Glutamatergic neuron (in vitro differentiated cells): ENCODE data around the gene MPG. TPM values are rescaled to one million over a fixed set of nuclear protein-coding genes. Genes with fewer than 3 reads are reported as not detected.

Source experiments
- DNase-seq: peaks from one replicate; pipeline ENCODE4 v3.0.0; 2022
- H3K27ac Mint-ChIP-seq: one replicate; pipeline ENCODE4 v1.8.0; 2020; ENCODE audit warnings: mild to moderate bottlenecking, mixed read lengths, inconsistent platforms; ENCODE audit not compliant: unreplicated experiment
- H3K27me3 Mint-ChIP-seq: one replicate; pipeline ENCODE4 v1.8.0; 2020; ENCODE audit warnings: mild to moderate bottlenecking, moderate library complexity, mixed read lengths, inconsistent platforms; ENCODE audit not compliant: unreplicated experiment
- H3K36me3 Mint-ChIP-seq: one replicate; pipeline ENCODE4 v1.8.0; 2020; ENCODE audit warnings: mild to moderate bottlenecking, mixed read lengths, inconsistent platforms; ENCODE audit not compliant: unreplicated experiment
- H3K4me1 Mint-ChIP-seq: one replicate; pipeline ENCODE4 v1.8.0; 2020; ENCODE audit warnings: mild to moderate bottlenecking, low read depth, mixed read lengths, inconsistent platforms; ENCODE audit not compliant: unreplicated experiment
- H3K4me3 Mint-ChIP-seq: one replicate; pipeline ENCODE4 v1.8.0; 2020; ENCODE audit warnings: mild to moderate bottlenecking, mixed read lengths, inconsistent platforms; ENCODE audit not compliant: unreplicated experiment
- H3K9me3 Mint-ChIP-seq: one replicate; pipeline ENCODE4 v1.8.0; 2020; ENCODE audit warnings: mild to moderate bottlenecking, moderate library complexity, mixed read lengths, inconsistent platforms; ENCODE audit not compliant: unreplicated experiment
- CTCF ChIP-seq: fragments of 200-600 bp; sonication (generic); IDR thresholded peaks from one replicate; pipeline ENCODE4 v1.5.0; 2021; ENCODE audit not compliant: partially characterized antibody, unreplicated experiment
- total RNA-seq: library from RNA; stranded (reverse); fragmentation: NEBNext Ultra II Directional; extraction: Animal tissue kit (Norgen Biotek cat#: 25700); gene quantifications from one replicate; pipeline ENCODE4 v1.2.1, GENCODE V29; 2021; ENCODE audit not compliant: unreplicated experiment

The MPG gene
- total RNA-seq, 1 donor from 2014 or later = 24.7 TPM

- peaks cover 7% of the 10 kb centered on the region for H3K27me3 Mint-ChIP-seq
- peaks cover 2% of the 10 kb centered on the region for H3K9me3 Mint-ChIP-seq
- peak overlapping the region; percentile 94 for H3K4me3 Mint-ChIP-seq
- no peak for DNase-seq
- no peak for TF ChIP-seq CTCF
- H3K27ac Mint-ChIP-seq = peak overlapping the region; percentile 43
- peaks cover 2% of the 10 kb centered on the region for H3K4me1 Mint-ChIP-seq
- no peaks in the 10 kb centered on the region for H3K36me3 Mint-ChIP-seq
These were observed 572 bp downstream of the MPG start for GRCh38 chr16:78444-79150.

GRCh38 chr16:79151-80054 lies 1.4 kb downstream of the MPG start:
- H3K27ac Mint-ChIP-seq = no peak overlapping the region

GRCh38 chr16:83060-83603 lies 5.1 kb downstream of the MPG start:
- Mint-ChIP-seq H3K27ac (no peak overlapping the region), H3K27me3 (peaks cover 8% of the 10 kb centered on the region), H3K9me3 (peaks cover 2% of the 10 kb centered on the region), H3K4me3 (no peak overlapping the region), H3K36me3 (no peaks in the 10 kb centered on the region), H3K4me1 (peaks cover 2% of the 10 kb centered on the region)
- no peak for TF ChIP-seq CTCF
- DNase-seq = no peak

More at GRCh38 chr16:79151-80054, 1.4 kb downstream of the MPG start:
- H3K4me3 Mint-ChIP-seq = peak overlapping the region; percentile 94
- peaks cover 2% of the 10 kb centered on the region for H3K4me1 Mint-ChIP-seq
- H3K9me3 Mint-ChIP-seq = peaks cover 2% of the 10 kb centered on the region
- H3K27me3 Mint-ChIP-seq = peaks cover 8% of the 10 kb centered on the region
- no peak for DNase-seq
- no peak for TF ChIP-seq CTCF
- no peaks in the 10 kb centered on the region for H3K36me3 Mint-ChIP-seq

- Mint-ChIP-seq H3K4me1 (peaks cover 2% of the 10 kb centered on the region), H3K4me3 (peak overlapping the region; percentile 5), H3K9me3 (peaks cover 2% of the 10 kb centered on the region), H3K36me3 (no peaks in the 10 kb centered on the region), H3K27me3 (peaks cover 8% of the 10 kb centered on the region), H3K27ac (no peak overlapping the region)
- no peak for DNase-seq
- no peak for TF ChIP-seq CTCF
These were observed 6.0 kb downstream of the MPG start for GRCh38 chr16:83781-84615.
